Lung (tissue), 12 donors: ENCODE data around the gene MRS2. TPM values are rescaled to one million over a fixed set of nuclear protein-coding genes. Genes with fewer than 3 reads are reported as not detected.
A peak's percentile ranks its signal among the peaks of the same experiment; 100 is the strongest.

Source experiments
- ATAC-seq: fragments of 200-7000 bp; cut with Tn5 transposase; one replicate; pipeline ENCODE4 v1.9.1; 2020; ENCODE audit warnings: moderate number of reproducible peaks; ENCODE audit not compliant: insufficient read depth, low FRiP score
- DNase-seq, 3 donors: peaks; one replicate each; pipeline ENCODE4 v3.0.0-alpha.2; 2013 to 2017
- H3K27ac ChIP-seq, 2 donors: one replicate each; pipeline ENCODE4 v1.5.1; 2013; ENCODE audit warnings: mild to moderate bottlenecking in 2 of 2, moderate library complexity in 2 of 2, control low read depth in 1 of 2, inconsistent platforms in 1 of 2, low read depth in 1 of 2, low read length in 1 of 2
- H3K27me3 ChIP-seq, 3 donors: one replicate each; pipeline ENCODE4 v1.5.1; 2013; ENCODE audit warnings: low read length in 2 of 3; ENCODE audit not compliant: control insufficient read depth in 3 of 3, insufficient read depth in 3 of 3
- H3K36me3 ChIP-seq, 4 donors: one replicate each; pipeline ENCODE4 v1.5.1; 2013; ENCODE audit warnings: low read length in 4 of 4, mild to moderate bottlenecking in 1 of 4, moderate library complexity in 1 of 4; ENCODE audit not compliant: control insufficient read depth in 4 of 4, insufficient read depth in 4 of 4
- H3K4me1 ChIP-seq, 5 donors: one replicate each; pipeline ENCODE4 v1.5.1; 2013; ENCODE audit warnings: low read length in 5 of 5, mild to moderate bottlenecking in 2 of 5, moderate library complexity in 1 of 5; ENCODE audit not compliant: control insufficient read depth in 5 of 5, insufficient read depth in 5 of 5
- H3K4me3 ChIP-seq: one replicate; pipeline ENCODE4 v1.5.1; 2013; ENCODE audit warnings: mild to moderate bottlenecking, control low read depth, moderate library complexity
- H3K9ac ChIP-seq, 2 donors: one replicate each; pipeline ENCODE4 v1.5.1; 2013; ENCODE audit warnings: low read length in 2 of 2, control low read depth in 1 of 2; ENCODE audit not compliant: insufficient read depth in 1 of 2
- H3K9me3 ChIP-seq, 4 donors: one replicate each; pipeline ENCODE4 v1.5.1; 2013; ENCODE audit warnings: low read length in 3 of 4, mild to moderate bottlenecking in 1 of 4, moderate library complexity in 1 of 4; ENCODE audit not compliant: control insufficient read depth in 4 of 4, insufficient read depth in 3 of 4
- WGBS, 2 donors: extraction: QIAGEN DNeasy Blood & Tissue Kit; methylation state at CpG; one replicate each; pipeline ENCODE4 v1.1.7; 2013; 5-methylcytosine and 5-hydroxymethylcytosine counted together
- polyA plus RNA-seq, 2 donors: library from polyadenylated mRNA; stranded (reverse); fragments of 200-250 nt; gene quantifications; one replicate each; pipeline ENCODE4 v1.2.1, GENCODE V29; 2013
- total RNA-seq, 2 donors: library from RNA; depleted of rRNA in 1 of 2; stranded (reverse); fragments of >200 nt in 1 of 2; gene quantifications; one replicate each; pipeline ENCODE4 v1.2.1, GENCODE V29; 2014 to 2021
- TF ChIP-seq, protein P1 (sequence below): IDR thresholded peaks from 2 replicates; pipeline ENCODE4 v1.5.1; 2012; ENCODE audit warnings: mild to moderate bottlenecking; ENCODE audit errors: control extremely low read depth, extremely low read depth
- donor health status: control.
- donor health status: control.
- donor health status: Bipolar disorder and iron deficiency.
- donor health status: healthy.
- donor health status: DM: yes; HTN: yes; CAD: no.

Gene MRS2
- total and polyA plus RNA-seq, 4 donors = 13.6 to 26.4 (median 17.8) TPM

DNA sequence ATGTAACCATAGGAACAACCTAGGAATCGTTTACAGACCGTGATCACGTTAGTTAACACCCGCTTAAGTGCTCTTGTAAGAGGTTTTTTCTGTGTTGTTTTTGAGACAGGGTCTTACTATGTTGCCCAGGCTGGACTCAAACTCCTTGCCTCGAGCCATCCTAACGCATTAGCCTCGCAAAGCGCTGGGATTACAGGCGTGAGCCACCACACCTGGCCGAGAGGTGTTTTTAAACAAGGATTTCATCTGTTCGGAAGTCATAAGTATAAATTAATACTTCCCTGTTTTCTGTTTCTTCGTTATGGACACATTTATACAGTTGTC, 727 bp downstream of the MRS2 start:
- DNase-seq (no peak), ATAC-seq (no peak)
- peaks cover 0 to 14% (median 3%) of the 10 kb centered on the region in 5 donors for H3K4me1 ChIP-seq
- WGBS, 2 donors = 3 to 5% methylated on average over 12 of the region's 12 CpGs
- TF ChIP-seq, protein P1, sequence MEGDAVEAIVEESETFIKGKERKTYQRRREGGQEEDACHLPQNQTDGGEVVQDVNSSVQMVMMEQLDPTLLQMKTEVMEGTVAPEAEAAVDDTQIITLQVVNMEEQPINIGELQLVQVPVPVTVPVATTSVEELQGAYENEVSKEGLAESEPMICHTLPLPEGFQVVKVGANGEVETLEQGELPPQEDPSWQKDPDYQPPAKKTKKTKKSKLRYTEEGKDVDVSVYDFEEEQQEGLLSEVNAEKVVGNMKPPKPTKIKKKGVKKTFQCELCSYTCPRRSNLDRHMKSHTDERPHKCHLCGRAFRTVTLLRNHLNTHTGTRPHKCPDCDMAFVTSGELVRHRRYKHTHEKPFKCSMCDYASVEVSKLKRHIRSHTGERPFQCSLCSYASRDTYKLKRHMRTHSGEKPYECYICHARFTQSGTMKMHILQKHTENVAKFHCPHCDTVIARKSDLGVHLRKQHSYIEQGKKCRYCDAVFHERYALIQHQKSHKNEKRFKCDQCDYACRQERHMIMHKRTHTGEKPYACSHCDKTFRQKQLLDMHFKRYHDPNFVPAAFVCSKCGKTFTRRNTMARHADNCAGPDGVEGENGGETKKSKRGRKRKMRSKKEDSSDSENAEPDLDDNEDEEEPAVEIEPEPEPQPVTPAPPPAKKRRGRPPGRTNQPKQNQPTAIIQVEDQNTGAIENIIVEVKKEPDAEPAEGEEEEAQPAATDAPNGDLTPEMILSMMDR = no peak
- H3K36me3 ChIP-seq = peaks cover 4 to 11% (median 8%) of the 10 kb centered on the region in 4 donors
- H3K9ac ChIP-seq = peak overlapping the region; percentile 77 to 82
- no peaks in the 10 kb centered on the region for H3K9me3 ChIP-seq
- peaks cover 0 to 10% (median 3%) of the 10 kb centered on the region in 3 donors for H3K27me3 ChIP-seq
- H3K27ac ChIP-seq = peak overlapping the region; percentile 85 to 86
- H3K4me3 ChIP-seq = peak overlapping the region; percentile 76

DNA sequence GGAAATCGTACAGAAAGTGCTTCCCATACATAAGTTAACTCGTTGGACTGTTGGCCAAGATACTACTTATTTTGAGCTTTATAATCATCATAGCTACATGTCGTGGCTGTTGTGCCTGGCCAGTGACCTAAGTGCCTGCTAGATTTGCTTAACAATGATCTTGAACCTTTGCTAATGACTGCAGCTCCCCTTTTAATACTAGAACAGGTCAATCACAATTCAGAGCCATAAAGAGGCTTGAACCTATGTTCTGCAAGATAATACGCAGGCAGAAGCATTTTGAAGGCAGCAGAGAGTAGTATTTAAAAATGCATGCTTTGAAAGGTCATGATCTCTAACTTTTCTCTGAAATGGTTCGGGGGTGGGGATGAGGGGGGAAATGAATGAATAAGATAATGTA, 2.5 kb downstream of the MRS2 start:
- WGBS, 2 donors = 71 to 92% methylated on average over 5 of the region's 5 CpGs

DNA sequence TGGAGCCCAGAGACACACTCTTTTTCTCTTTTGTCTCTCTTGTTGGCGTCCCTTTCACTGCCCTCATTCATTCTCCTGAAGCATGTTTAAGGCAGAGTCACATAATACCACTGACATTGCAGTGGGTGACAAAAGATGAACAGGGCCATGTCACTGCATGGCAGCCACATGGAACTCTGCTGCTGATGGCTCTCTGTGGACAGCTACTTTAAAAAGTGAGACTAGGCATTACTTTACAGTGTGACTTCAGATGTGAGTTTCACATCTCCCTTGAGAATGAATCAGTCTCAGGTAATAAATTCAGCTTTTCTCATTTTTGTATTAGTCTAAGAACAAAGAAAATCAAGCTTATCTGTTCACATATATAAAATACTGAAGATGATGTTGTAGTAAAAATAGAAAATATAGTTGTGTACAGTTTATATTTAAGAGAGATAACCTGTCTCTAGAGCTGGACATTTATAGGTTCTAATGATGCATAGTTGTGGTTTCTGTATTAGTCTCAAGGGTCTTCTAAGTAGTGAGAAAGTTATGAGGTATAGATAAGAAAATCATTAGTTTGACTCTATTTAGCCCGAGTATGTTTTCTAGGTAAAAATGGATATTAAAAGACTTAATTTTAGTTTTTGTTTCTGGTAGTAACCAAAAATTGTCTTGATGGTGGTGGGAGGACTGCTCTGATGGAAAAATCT, 6.1 kb downstream of the MRS2 start:
- no peaks in the 10 kb centered on the region for H3K9me3 ChIP-seq
- H3K4me1 ChIP-seq = peaks cover 0 to 9% (median 2%) of the 10 kb centered on the region in 5 donors
- H3K27me3 ChIP-seq = no peaks in the 10 kb centered on the region
- TF ChIP-seq, protein P1 = no peak
- H3K27ac ChIP-seq = no peak overlapping the region
- peaks cover 18 to 31% (median 22%) of the 10 kb centered on the region in 4 donors for H3K36me3 ChIP-seq
- DNase-seq (no peak), ATAC-seq (no peak)
- WGBS, 2 donors = 83 to 94% methylated on average over 2 of the region's 2 CpGs
- no peak overlapping the region for H3K9ac ChIP-seq
- H3K4me3 ChIP-seq = no peak overlapping the region

More for the DNA sequence above, 2.5 kb downstream of the MRS2 start:
- ATAC-seq (no peak), DNase-seq (no peak)
- TF ChIP-seq, protein P1 = no peak
- Histone ChIP-seq H3K4me3 (no peak overlapping the region), H3K9me3 (no peaks in the 10 kb centered on the region), H3K27ac (no peak overlapping the region), H3K27me3 (peaks cover 0 to 5% (median 0%) of the 10 kb centered on the region in 3 donors), H3K36me3 (peaks cover 10 to 19% (median 13%) of the 10 kb centered on the region in 4 donors), H3K9ac (no peak overlapping the region), H3K4me1 (peaks cover 0 to 14% (median 3%) of the 10 kb centered on the region in 5 donors)

DNA sequence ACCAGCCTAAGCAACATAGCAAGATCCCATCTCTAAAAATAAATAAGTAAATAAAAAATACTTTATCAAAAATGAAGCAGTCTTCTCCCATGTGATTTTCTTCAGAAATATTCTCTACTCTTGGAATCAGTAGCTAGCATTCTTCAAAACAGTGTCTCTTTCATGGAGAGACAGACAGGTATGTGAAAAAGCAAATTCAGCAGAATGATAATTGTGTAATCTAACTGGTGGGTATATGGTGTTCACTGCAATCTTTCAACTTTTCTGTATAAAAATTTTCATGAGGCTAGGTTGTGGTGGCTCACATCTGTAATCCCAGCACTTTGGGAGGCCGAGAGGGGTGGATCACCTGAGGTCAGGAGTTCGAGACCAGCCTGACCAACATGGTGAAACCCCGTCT, 7.9 kb downstream of the MRS2 start:
- H3K27me3 ChIP-seq = no peaks in the 10 kb centered on the region
- no peaks in the 10 kb centered on the region for H3K9me3 ChIP-seq
- TF ChIP-seq, protein P1 = no peak
- DNase-seq (no peak), ATAC-seq (no peak)
- WGBS, 2 donors = 99 to 100% methylated on average over 3 of the region's 3 CpGs
- H3K27ac ChIP-seq = no peak overlapping the region
- peaks cover 18 to 27% (median 20%) of the 10 kb centered on the region in 4 donors for H3K36me3 ChIP-seq
- no peak overlapping the region for H3K4me3 ChIP-seq
- H3K4me1 ChIP-seq = peaks cover 0 to 4% (median 0%) of the 10 kb centered on the region in 5 donors
- H3K9ac ChIP-seq = no peak overlapping the region
